HepG2 (cell line): ENCODE data around the gene LGALS8. TPM values are rescaled to one million over a fixed set of nuclear protein-coding genes. Genes with fewer than 3 reads are reported as not detected.

ENCODE experiments used
- ATAD3A ChIP-seq: sonication (generic); formaldehyde crosslinking; IDR thresholded peaks from 2 replicates; pipeline ENCODE4 v1.4.0; 2020; ENCODE audit warnings: missing genetic modification reagents
- CCDC6 ChIP-seq: sonication (generic); formaldehyde crosslinking; IDR thresholded peaks from 2 replicates; pipeline ENCODE4 v1.8.1; 2022; ENCODE audit warnings: mild to moderate bottlenecking, missing genetic modification reagents, moderate library complexity
- HOXA3 ChIP-seq: sonication (generic); formaldehyde crosslinking; IDR thresholded peaks from 2 replicates; pipeline ENCODE4 v1.5.0; 2020; ENCODE audit warnings: missing genetic modification reagents
- HOXA5 ChIP-seq: sonication (generic); formaldehyde crosslinking; IDR thresholded peaks from 2 replicates; pipeline ENCODE4 v1.4.0; 2020; ENCODE audit warnings: missing genetic modification reagents
- KDM2A ChIP-seq: sonication (generic); formaldehyde crosslinking; IDR thresholded peaks from 2 replicates; pipeline ENCODE4 v1.4.0; 2020; ENCODE audit warnings: low read depth, missing genetic modification reagents, borderline replicate concordance
- RARA ChIP-seq: IDR thresholded peaks from 2 replicates; pipeline ENCODE4 v1.6.1; 2016; ENCODE audit warnings: missing genetic modification reagents, missing compliant biosample characterization
- RORA ChIP-seq: sonication (generic); formaldehyde crosslinking; IDR thresholded peaks from 2 replicates; pipeline ENCODE4 v1.5.0; 2020; ENCODE audit warnings: mild to moderate bottlenecking, missing genetic modification reagents, moderate library complexity
- SETDB1 ChIP-seq: sonication (generic); formaldehyde crosslinking; IDR thresholded peaks from 2 replicates; pipeline ENCODE4 v1.5.1; 2020; ENCODE audit warnings: missing genetic modification reagents, mild to moderate bottlenecking, borderline replicate concordance
- SMAD1 ChIP-seq: sonication (generic); formaldehyde crosslinking; IDR thresholded peaks from 2 replicates; pipeline ENCODE4 v1.4.0; 2020; ENCODE audit warnings: missing genetic modification reagents, low read depth, mild to moderate bottlenecking, borderline replicate concordance
- XBP1 ChIP-seq: sonication (generic); formaldehyde crosslinking; IDR thresholded peaks from 2 replicates; pipeline ENCODE4 v1.5.0; 2020; ENCODE audit warnings: missing genetic modification reagents
- XRCC5 ChIP-seq: fragments of 200-400 bp; formaldehyde crosslinking; optimal IDR thresholded peaks from 2 replicates; pipeline ENCODE3; 2017; ENCODE audit warnings: mild to moderate bottlenecking, low read length
- ZMAT3 ChIP-seq: sonication (generic); formaldehyde crosslinking; conservative IDR thresholded peaks from 2 replicates; pipeline ENCODE4 v1.7.0; 2021; ENCODE audit warnings: missing genetic modification reagents
- ZMYM2 ChIP-seq: sonication (generic); formaldehyde crosslinking; IDR thresholded peaks from 2 replicates; pipeline ENCODE4 v1.8.0; 2022; ENCODE audit warnings: mild to moderate bottlenecking, missing genetic modification reagents
- ZNF569 ChIP-seq: sonication (generic); formaldehyde crosslinking; IDR thresholded peaks from 2 replicates; pipeline ENCODE4 v1.5.0; 2020; ENCODE audit warnings: mild to moderate bottlenecking, missing genetic modification reagents, moderate library complexity, borderline replicate concordance
- polyA plus RNA-seq, 8 experiments: library from polyadenylated mRNA; depleted of rRNA in 3 of 8; stranded (reverse) in 7 of 8; unstranded in 1 of 8; fragments of >200 nt; fragmentation: Illumina TruSeq in 4 of 8; extraction: Trizol in 4 of 8; gene quantifications; 2 replicates each; pipeline versions ENCODE4 v1.2.1 to v1.2.3, GENCODE V29; 2011 to 2016; ENCODE audit warnings: low read depth in 4 of 8, missing spikeins in 1 of 8, mixed read lengths in 1 of 8; ENCODE audit not compliant: insufficient read depth in 1 of 8
- total RNA-seq, 5 experiments: library from RNA; depleted of rRNA; stranded (reverse); fragments of >200 nt; fragmentation: Illumina TruSeq; extraction: Trizol; gene quantifications; 2 replicates each; pipeline ENCODE4 v1.2.3, GENCODE V29; 2016; ENCODE audit warnings: low read depth in 1 of 5
- TF ChIP-seq, protein P1 (sequence below): sonication (generic); formaldehyde crosslinking; IDR thresholded peaks from 2 replicates; pipeline ENCODE4 v1.4.0; 2020; ENCODE audit warnings: missing genetic modification reagents, mild to moderate bottlenecking, borderline replicate concordance
- TF ChIP-seq, protein P2 (sequence below): sonication (generic); formaldehyde crosslinking; IDR thresholded peaks from 2 replicates; pipeline ENCODE4 v1.5.0; 2020; ENCODE audit warnings: mild to moderate bottlenecking, missing genetic modification reagents
- TF ChIP-seq, protein P3 (sequence below): sonication (generic); formaldehyde crosslinking; IDR thresholded peaks from 2 replicates; pipeline ENCODE4 v1.4.0; 2020; ENCODE audit warnings: missing genetic modification reagents
- TF ChIP-seq, protein P4 (sequence below): sonication (generic); formaldehyde crosslinking; conservative IDR thresholded peaks from 2 replicates; pipeline ENCODE4 v1.5.0; 2020; ENCODE audit warnings: missing genetic modification reagents

LGALS8 gene
- total and polyA plus RNA-seq, 2 of the 13 experiments (the other 11 are each of a cell fraction or from before 2014, with no cell fraction given): 29.3 to 185 TPM

DNA sequence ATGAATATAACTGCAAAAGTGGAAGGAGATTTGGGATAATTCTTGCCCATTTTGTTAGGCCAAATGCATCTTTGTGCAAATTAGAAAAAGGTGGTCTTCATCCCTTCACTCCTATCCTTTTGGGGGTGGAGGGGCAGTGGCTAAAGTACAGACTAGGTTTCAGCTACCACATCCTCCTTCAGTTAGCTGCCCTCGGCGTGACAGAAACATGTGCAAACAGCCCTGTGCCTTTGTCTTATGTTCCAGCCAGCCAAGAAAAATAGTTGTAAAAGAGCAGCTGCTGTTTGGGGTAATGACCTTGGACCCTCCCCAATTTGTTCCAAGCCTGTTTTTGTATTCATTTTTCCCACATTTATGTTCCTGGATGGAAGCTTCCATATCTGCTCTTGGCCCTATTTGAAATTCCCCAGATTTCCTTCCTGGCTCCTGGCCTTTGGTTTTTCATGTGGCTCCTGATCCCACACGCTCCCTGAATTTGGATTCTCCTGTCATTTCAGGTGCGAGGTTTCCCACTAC, 8.3 kb upstream of the LGALS8 start (continued):
- TF ChIP-seq, protein P1, sequence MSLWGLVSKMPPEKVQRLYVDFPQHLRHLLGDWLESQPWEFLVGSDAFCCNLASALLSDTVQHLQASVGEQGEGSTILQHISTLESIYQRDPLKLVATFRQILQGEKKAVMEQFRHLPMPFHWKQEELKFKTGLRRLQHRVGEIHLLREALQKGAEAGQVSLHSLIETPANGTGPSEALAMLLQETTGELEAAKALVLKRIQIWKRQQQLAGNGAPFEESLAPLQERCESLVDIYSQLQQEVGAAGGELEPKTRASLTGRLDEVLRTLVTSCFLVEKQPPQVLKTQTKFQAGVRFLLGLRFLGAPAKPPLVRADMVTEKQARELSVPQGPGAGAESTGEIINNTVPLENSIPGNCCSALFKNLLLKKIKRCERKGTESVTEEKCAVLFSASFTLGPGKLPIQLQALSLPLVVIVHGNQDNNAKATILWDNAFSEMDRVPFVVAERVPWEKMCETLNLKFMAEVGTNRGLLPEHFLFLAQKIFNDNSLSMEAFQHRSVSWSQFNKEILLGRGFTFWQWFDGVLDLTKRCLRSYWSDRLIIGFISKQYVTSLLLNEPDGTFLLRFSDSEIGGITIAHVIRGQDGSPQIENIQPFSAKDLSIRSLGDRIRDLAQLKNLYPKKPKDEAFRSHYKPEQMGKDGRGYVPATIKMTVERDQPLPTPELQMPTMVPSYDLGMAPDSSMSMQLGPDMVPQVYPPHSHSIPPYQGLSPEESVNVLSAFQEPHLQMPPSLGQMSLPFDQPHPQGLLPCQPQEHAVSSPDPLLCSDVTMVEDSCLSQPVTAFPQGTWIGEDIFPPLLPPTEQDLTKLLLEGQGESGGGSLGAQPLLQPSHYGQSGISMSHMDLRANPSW: peak; percentile 49; the same call in 1 of the 2 replicates
- peak; percentile 46; the same call in 1 of the 2 replicates for TF ChIP-seq CCDC6 (CRISPR knock-in tag)
- no peak for TF ChIP-seq XBP1 (CRISPR knock-in tag)
- TF ChIP-seq RORA (CRISPR knock-in tag): no peak
- TF ChIP-seq, protein P2, sequence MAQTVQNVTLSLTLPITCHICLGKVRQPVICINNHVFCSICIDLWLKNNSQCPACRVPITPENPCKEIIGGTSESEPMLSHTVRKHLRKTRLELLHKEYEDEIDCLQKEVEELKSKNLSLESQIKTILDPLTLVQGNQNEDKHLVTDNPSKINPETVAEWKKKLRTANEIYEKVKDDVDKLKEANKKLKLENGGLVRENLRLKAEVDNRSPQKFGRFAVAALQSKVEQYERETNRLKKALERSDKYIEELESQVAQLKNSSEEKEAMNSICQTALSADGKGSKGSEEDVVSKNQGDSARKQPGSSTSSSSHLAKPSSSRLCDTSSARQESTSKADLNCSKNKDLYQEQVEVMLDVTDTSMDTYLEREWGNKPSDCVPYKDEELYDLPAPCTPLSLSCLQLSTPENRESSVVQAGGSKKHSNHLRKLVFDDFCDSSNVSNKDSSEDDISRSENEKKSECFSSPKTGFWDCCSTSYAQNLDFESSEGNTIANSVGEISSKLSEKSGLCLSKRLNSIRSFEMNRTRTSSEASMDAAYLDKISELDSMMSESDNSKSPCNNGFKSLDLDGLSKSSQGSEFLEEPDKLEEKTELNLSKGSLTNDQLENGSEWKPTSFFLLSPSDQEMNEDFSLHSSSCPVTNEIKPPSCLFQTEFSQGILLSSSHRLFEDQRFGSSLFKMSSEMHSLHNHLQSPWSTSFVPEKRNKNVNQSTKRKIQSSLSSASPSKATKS (CRISPR knock-in tag): no peak
- peak; percentile 4 for TF ChIP-seq RARA (CRISPR knock-in tag)
- TF ChIP-seq ZMYM2: no peak
- no peak for TF ChIP-seq ZNF569
- no peak for TF ChIP-seq XRCC5
- TF ChIP-seq, protein P3, sequence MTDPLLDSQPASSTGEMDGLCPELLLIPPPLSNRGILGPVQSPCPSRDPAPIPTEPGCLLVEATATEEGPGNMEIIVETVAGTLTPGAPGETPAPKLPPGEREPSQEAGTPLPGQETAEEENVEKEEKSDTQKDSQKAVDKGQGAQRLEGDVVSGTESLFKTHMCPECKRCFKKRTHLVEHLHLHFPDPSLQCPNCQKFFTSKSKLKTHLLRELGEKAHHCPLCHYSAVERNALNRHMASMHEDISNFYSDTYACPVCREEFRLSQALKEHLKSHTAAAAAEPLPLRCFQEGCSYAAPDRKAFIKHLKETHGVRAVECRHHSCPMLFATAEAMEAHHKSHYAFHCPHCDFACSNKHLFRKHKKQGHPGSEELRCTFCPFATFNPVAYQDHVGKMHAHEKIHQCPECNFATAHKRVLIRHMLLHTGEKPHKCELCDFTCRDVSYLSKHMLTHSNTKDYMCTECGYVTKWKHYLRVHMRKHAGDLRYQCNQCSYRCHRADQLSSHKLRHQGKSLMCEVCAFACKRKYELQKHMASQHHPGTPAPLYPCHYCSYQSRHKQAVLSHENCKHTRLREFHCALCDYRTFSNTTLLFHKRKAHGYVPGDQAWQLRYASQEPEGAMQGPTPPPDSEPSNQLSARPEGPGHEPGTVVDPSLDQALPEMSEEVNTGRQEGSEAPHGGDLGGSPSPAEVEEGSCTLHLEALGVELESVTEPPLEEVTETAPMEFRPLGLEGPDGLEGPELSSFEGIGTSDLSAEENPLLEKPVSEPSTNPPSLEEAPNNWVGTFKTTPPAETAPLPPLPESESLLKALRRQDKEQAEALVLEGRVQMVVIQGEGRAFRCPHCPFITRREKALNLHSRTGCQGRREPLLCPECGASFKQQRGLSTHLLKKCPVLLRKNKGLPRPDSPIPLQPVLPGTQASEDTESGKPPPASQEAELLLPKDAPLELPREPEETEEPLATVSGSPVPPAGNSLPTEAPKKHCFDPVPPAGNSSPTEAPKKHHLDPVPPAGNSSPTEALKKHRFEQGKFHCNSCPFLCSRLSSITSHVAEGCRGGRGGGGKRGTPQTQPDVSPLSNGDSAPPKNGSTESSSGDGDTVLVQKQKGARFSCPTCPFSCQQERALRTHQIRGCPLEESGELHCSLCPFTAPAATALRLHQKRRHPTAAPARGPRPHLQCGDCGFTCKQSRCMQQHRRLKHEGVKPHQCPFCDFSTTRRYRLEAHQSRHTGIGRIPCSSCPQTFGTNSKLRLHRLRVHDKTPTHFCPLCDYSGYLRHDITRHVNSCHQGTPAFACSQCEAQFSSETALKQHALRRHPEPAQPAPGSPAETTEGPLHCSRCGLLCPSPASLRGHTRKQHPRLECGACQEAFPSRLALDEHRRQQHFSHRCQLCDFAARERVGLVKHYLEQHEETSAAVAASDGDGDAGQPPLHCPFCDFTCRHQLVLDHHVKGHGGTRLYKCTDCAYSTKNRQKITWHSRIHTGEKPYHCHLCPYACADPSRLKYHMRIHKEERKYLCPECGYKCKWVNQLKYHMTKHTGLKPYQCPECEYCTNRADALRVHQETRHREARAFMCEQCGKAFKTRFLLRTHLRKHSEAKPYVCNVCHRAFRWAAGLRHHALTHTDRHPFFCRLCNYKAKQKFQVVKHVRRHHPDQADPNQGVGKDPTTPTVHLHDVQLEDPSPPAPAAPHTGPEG (CRISPR knock-in tag): no peak
- no peak for TF ChIP-seq ATAD3A
- TF ChIP-seq SMAD1: no peak
- 0 out of 2 replicates have a peak, but pooled peaks have one; percentile 38 for TF ChIP-seq HOXA5 (CRISPR knock-in tag)
- no peak for TF ChIP-seq KDM2A (CRISPR knock-in tag)
- peak; percentile 61; the same call in 1 of the 2 replicates for TF ChIP-seq ZMAT3 (CRISPR knock-in tag)
- TF ChIP-seq SETDB1 (CRISPR knock-in tag): no peak
- TF ChIP-seq, protein P4, sequence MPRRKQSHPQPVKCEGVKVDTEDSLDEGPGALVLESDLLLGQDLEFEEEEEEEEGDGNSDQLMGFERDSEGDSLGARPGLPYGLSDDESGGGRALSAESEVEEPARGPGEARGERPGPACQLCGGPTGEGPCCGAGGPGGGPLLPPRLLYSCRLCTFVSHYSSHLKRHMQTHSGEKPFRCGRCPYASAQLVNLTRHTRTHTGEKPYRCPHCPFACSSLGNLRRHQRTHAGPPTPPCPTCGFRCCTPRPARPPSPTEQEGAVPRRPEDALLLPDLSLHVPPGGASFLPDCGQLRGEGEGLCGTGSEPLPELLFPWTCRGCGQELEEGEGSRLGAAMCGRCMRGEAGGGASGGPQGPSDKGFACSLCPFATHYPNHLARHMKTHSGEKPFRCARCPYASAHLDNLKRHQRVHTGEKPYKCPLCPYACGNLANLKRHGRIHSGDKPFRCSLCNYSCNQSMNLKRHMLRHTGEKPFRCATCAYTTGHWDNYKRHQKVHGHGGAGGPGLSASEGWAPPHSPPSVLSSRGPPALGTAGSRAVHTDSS (CRISPR knock-in tag): no peak
- TF ChIP-seq HOXA3 (CRISPR knock-in tag): peak; percentile 44; the same call in 1 of the 2 replicates
